ENCODE measurements around the gene LENG9. TPM values are rescaled to one million over a fixed set of nuclear protein-coding genes. Genes with fewer than 3 reads are reported as not detected.
"Not testable (repeated sequence)": the region's sequence is repeated elsewhere in the genome, so short reads cannot be mapped to it uniquely, and the experiment has no call there.

Gene LENG9
- total RNA-seq, 1 donor from 2014 or later = 4.5 TPM

DNA sequence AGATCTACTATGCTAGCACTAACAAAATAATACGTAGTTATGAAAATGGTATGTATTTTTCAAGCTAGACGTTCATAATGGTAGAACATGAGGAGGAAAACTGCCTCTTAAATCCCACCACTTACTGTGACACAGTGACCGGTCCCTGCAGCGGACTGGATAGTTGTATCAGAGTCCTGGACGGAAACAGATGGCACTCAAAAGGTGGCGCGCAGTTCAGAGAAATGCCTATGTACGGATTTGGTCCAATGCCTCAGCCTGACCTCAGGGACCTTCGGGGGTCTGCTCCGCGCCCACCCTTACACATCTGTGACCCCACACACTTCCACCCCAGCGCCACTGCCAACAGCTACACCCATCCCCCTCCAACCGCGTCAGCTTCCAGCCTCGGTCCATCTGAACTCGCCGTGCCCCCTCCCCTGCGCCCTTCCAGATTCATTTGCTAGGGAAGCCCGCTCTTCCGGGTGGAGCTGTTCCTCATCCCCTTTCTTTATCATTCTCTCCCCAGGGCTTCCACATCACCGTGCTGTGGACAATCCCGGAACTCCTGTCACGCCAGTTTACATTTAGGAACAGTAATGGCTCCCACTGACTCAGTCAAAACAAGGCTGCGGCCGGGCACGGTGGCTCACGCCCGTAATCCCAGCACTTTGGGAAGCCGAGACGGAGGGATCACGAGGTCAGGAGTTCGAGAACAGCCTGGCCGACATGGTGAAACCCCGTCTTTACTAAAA, 15.4 kb downstream of the LENG9 start:
- DNase-seq (ENCODE audit: low spot score in 2 of 2) (no peak), FAIRE-seq (no peak)

DNA sequence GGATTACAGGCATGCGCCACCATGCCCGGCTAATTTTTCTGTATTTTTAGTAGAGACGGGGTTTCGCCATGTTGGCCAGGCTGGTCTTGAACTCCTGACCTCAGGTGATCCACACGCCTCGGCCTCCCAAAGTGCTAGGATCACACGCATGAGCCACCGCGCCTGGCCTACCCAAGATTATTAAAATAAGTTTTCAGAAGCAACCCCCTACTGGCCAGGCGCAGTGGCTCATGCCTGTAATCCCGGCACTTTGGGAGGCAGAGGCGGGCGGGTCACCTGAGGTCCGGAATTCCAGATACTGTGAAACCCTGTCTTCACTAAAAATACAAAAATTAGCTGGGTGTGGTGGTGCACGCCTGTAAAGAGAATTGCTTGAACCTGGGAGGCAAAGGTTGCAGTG, 17.2 kb downstream of the LENG9 start:
- not testable (repeated sequence) for FAIRE-seq; DNase-seq (ENCODE audit: low spot score in 2 of 2)

DNA sequence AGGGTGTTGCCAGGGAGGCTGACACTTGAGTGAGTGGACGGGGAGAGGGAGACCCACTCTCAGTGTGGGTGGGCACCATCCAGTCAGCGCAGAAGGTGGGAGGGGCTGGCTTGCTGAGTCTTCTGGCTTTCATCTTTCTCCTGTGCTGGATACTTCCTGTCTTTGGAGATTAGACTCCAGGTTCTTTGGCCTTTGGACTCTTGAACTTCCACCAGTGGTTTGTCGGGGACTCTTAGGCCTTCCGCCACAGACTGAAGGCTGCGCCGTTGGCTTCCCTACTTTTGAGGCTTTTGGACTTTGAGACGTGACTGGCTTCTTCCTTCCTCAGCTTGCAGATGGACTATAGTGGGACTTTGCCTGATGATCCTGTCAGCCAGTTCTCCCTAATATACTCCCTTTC, 18.8 kb downstream of the LENG9 start:
- FAIRE-seq = no peak
- DNase-seq (ENCODE audit: low spot score in 2 of 2) = no peak

DNA sequence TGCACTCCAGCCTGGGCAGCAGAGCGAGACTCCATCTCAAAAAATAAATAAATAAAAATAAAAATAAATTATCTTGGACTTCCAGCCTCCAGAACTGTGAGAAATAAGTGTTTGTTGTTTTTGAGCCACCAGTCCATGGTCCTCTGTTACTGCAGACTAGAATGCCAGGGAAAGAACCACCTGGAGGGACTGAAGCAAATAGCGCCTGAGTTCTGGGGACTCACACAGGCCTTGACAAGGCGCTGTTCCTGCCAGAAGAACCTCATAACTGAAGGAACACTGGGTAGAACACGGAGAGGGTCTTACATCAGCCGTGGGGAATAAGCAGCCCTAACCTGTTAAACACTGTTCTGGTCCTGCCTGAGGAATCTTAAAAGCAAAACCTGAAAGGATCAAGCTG, 22.9 kb downstream of the LENG9 start:
- DNase-seq (ENCODE audit: low spot score in 2 of 2) = no peak
- FAIRE-seq = no peak

DNA sequence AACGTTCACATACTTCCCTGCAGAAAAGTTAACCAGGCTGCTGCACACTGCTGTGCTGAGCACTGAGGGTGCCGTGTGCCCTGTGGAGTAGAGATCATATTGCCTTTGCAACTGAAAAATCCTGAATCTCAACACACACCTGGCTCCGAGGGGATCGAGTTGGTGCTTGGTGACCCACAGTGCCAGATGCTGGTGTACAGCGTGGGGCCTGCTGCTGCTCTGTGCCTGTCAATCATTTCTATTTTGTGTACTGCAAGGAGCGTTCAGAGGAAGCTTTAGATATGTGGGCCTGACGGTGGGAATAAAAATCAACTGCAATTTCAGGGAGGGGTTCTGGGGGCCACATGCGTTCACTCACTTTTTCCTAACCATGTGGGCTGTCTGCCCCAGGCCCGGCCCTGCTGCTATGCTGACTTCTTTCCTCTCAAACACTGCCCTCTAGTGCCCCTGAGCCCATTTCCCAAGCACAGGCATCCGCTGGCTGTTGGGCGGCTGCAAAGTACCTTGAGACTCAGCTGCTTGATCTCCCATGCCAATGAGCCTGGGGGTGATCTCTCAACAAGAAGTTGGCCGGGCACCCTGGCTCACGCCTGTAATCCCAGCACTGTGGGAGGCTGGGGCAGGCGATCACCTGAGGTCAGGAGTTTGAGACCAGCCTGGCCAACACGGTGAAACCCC, 24.3 kb downstream of the LENG9 start:
- no peak for FAIRE-seq
- DNase-seq (ENCODE audit: low spot score in 2 of 2) = no peak

DNA sequence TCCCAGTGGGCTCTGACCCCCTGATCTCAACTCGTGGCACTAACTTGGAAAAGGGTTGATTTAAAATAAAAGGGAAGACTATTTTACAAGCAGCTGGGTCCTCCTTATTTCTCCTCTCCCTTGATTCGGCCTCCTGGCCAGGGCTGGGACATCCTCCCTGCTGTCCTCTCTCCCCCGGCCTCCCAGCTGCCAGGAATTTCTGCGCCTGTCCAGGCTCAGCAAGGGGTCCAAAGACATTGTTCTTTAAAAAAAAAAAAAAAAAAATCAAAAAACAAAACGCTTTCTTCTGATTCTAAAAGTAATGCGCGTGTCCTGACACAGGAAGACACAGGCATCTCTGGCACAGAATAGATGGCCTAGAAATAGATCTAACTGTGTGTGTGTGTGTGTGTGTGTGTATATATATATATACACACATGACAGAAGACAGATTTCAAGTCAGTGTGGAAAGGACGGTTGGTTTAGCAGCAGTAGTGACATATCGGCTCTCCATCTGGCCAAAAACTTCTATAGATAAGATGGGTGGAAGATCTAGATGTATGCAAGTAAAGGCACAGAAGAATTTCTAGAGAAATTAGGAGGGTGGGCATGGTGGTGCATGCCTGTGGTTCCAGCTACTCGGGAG, 26.8 kb downstream of the LENG9 start:
- DNase-seq (ENCODE audit: low spot score in 2 of 2) (no peak), FAIRE-seq (no peak)

DNA sequence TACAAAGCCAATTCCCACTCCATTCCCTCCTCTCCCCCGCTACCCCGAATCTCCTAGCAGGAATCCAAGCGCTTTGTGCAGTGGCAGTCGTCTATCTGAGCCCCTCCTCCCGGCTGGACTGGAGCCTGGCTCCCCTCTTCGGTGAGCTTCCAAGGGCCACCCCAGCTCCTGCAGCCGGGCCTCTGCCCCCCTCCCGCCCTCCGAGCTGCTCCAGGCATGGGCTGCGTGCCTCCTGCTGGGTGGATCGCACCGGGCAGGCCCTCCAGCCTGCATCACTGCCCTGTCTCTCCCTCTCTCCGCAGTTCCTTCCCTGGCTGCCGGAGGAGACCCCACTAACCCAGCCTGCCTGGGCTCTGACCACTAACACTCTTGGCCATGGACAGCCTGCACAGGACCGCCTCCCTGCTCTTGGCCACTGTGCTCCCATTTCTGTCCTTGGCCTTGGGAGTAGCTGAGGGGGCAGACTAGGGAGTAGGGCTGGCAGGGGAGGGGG, 27.5 kb downstream of the LENG9 start:
- no peak for DNase-seq (ENCODE audit: low spot score in 2 of 2)
- FAIRE-seq = no peak

DNA sequence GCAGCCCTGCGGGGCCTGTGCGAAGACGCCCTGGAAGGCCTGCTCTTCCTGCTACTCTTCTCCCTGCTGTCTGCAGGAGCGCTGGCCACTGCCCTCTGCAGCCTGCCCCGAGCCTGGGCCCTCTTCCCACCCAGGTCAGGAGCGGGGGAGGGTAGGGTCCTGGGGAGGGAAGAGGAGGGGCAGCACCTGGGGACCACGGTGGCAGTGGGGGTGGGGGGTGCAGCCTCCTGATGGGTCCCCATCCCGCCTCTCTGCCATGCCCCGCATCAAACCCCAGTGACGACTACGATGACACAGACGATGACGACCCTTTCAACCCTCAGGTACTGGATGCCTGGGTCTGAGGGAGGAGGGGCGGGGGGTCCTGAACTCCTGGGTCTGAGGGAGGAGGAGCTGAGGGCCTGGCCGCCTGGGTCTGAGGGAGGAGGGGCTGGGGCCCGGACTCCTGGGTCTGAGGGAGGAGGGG, 28.0 kb downstream of the LENG9 start:
- no peak for DNase-seq (ENCODE audit: low spot score in 2 of 2)
- no peak for FAIRE-seq

DNA sequence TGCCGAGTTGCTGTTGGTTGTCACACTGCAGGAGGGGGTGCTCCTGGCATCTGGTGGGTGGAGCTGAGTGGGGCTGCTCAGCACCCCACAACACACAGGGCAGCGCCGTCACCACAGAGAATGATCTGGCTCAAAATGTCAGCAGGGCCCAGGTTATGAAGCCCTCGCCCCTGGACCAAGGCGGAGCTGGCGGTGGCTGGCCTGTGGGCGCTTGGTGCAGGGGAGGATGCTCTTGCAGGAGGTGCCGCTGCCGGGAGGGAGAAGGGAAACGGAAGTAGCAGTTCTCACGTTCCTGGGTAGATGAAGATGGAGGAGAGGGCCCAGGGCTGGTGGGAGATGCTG, 28.7 kb downstream of the LENG9 start:
- DNase-seq (ENCODE audit: low spot score in 2 of 2) (no peak), FAIRE-seq (no peak)

DNA sequence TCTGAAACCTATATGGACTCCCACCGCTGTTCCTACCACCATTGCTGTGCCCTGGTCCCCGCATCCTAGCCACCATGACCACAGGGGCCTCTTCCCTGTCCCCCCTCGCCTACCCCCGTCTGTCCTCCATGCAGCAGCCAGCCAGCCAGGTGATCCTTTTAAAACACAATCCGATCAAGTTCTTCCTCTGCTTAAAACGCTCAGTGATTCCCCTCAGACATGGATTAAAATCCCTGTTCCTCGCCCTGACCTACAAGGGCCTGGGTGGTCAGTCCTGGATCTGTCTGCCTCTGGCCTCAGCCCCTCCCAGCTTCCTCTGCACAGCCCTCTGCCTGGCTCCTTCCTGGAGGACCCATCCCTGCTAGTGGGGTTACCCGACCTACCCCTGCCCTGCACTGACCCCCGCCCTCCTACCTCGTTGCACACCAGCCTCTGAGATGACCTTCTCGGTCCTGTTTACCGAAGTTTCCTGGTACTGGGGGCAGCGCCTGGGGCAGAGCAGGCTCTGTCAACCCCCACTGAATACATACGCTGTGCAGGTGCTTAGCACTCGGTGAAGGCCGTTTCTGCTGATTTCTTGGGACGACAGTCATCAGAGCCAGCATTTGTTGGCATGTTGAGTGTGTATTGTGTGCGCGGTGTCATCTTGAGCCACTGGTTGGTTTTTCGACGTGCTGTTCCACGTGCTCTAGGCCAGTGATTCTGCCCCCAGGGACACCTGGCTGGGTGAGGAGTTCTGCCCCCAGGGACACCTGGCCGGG, 29.3 kb downstream of the LENG9 start:
- FAIRE-seq (no peak), DNase-seq (ENCODE audit: low spot score in 2 of 2) (no peak)

DNA sequence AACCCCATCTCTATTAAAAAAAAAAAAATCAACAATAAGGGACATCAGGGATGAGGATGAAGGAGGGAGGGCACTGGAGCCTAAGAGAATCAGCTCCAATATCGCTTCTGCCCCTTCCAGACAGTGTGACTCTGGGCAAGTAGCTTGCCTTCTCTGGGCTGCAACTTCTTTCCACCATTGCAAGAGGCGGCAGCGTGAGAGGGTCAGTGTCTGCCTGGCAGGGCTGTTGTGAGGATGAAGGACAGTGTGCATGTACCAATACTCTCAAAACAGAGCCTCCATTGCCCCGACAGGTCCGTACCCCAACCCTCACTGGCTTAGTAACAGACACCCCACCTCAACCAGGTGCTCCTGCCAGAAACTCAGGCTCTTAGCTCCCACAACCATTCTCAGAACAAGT, 29.9 kb downstream of the LENG9 start:
- FAIRE-seq (no peak), DNase-seq (ENCODE audit: low spot score in 2 of 2) (no peak)

DNA sequence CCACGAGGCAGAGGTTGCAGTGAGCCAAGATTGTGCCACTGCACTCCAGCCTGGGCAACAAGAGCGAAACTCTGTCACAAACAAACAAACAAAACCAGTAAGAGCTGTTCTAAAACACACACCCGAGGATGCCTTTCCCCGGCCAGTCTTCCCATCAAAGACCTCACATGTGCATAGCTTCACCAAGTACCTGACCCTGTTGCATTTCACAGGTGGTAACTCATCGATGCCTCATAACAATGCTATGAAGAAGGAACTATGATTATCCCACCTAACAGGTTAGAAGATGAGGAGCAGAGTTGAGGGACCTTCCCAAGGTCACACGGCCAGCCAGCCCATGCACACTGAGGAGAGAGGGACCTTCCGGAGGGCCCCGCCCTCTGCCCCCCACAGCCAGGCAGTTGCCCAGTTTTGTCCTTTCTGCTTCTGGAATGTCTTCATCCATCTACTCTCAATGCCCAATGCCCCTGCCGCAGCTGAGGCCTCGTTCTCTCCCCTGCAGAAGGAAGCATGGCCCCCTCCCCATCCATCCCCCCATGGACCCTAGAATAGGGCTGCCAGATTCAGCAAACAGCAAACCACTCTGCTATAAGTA, 31.3 kb downstream of the LENG9 start:
- FAIRE-seq (no peak), DNase-seq (ENCODE audit: low spot score in 2 of 2) (no peak)

DNA sequence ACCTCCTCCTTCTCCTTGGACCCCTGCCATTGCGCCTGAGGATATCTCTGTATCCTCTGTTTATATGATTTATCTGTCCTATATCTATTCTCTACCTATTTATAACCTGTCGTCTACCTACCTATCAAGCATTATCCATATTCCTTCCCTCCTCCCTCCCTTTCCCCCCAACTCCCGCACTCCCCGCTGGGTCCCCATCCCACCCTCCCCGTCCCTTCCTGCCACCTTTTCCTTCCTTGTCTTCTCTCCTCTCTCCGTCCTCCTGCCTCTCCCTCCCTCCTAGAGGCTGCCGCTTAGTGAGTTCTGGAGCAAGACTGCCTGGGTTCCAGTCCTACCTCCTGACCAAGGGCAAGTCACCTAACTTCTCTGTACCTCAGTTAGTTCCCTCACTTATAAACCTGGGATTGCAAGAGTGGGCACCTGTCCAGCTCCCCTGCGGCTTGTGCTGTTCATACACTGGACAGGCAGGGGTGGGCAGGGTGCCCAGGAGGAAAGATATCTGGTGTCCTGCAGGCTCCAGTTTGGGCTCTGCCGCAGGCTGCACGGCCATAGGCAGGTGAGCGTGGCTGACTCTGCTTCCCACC, 32.2 kb downstream of the LENG9 start:
- DNase-seq (ENCODE audit: low spot score in 2 of 2) = no peak
- no peak for FAIRE-seq

DNA sequence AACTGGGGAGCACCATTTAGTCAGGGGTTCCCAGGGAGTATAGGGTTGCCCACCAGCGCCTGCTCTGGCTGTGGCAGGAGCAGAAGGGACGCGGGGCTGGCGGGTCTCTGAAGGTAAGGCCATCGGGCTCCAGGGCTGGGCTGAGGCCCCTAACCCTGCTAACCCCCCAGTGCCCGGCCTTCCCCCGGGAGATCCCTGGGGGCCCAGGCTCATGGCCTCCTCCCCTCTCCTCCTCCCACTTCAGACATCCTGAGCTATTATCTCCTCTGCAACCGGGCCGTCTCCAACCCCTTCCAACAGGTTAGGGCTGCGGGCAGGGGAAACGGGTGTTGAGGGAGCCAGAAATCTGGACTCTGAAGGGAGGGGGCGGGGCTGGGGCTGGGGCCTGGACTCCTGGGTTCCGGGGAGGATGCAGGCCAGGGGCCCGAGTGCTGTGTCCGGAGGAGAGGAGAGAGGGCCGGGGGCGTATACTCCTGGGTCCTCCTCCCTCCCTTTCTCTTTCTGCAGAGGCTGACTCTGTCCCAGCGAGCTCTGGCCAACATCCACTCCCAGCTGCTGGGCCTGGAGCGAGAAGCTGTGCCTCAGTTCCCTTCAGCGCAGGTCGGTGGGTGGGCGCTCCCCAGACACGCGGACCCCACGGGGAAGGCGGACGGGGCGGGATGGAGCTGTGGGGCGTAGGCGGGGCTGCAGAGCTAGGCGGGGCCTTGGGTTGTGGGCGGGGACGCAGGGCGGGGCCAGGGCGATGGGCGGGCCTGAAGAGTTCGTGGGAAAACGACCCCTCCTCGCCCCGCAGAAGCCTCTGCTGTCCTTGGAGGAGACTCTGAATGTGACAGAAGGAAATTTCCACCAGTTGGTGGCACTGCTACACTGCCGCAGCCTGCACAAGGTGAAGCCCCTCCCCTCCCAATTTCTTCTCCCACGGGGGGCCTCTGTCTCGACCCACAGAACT, 33.0 kb downstream of the LENG9 start:
- DNase-seq (ENCODE audit: low spot score in 2 of 2) (peak in 1 of 2 donors; percentile 78), FAIRE-seq (no peak)

DNA sequence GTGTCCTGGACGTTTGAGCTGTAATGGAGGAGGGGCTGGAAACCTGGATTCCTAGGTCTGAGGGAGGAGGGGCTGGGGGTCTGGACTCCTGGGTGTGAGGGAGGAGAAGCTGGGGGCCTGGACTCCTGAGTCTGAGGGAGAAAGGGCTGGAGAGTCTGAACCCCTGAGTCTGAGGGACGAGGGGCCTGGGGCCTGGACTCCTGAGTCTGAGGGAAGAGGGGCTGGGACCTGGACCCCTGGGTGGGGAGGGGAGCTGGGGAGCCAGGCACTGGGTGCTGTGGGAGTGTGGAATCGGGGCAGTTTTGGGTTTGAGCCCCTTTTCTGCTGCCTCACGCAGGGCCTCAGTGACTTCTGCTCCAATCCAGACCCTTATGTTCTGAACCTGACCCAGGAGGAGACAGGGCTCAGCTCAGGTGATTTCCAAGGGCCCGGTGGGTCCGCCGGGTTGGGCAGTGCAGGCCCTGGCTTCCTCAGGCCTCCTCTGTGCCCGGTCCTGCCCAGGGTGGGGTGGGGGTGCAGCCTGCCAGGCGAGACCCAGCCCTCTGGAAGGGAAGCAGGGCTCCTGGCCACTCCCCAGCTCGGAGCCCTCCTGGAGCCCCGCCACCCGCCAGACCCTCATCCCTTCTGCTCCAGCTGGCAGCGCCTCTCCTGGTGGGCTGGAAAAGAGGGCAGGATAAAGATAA, 33.9 kb downstream of the LENG9 start:
- no peak for FAIRE-seq
- DNase-seq (ENCODE audit: low spot score in 2 of 2) = no peak

DNA sequence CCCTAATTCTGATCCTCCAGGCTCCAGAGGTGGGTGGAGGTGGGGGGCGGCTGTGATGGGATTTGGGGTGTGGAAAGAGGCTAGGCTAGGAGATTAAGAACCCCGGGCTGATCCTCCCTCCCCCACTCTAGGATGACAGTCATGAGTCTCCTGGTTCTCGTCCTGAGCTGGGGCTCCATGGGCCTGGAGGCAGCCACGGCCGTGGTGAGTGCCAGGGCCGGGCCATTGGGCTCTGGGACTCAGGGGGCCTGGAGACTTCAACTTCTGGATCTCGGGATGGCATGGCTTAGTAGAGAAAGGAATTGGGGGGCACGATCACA, 34.4 kb downstream of the LENG9 start:
- DNase-seq (ENCODE audit: low spot score in 2 of 2) = no peak
- no peak for FAIRE-seq

DNA sequence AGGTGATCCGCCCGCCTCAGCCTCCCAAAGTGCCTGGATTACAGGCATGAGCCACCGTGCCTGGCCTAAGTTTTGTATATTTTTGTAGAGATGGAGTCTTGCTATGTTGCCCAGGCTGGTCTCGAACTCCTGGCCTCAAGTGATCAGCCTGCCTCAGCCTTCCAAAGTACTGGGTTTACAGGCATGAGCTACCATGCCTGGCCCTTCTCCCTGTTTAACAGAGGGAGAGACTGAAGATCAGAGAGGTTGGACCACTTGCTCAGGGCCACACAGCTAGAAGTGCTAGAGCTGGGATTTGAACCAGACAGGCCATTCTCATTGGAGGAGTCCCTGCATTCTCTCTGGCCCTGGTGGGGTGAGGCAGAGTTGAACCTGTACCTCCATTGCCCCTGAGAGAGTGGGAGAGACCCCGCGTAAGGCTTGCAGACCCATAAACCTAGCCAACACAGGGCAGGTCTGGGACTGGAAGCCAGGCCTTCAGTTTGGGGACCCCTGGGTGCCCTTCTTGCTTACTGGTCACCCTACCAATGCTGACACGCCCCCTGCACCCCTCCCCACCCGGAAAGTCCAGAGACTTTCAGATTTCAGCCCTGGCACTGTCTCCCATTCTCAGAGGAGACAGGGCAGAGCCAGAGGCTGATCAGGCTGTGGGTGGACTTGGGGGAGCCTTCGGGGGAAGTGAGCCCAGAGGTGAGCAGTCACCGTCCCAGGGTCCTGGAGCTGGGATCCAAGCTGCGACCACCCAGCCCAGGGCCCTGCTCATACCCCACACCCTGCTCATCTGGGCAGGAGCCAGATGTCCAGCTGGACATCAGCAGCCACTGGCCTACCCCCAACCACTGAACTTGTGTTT, 35.0 kb downstream of the LENG9 start:
- DNase-seq (ENCODE audit: low spot score in 2 of 2) (no peak), FAIRE-seq (no peak)

DNA sequence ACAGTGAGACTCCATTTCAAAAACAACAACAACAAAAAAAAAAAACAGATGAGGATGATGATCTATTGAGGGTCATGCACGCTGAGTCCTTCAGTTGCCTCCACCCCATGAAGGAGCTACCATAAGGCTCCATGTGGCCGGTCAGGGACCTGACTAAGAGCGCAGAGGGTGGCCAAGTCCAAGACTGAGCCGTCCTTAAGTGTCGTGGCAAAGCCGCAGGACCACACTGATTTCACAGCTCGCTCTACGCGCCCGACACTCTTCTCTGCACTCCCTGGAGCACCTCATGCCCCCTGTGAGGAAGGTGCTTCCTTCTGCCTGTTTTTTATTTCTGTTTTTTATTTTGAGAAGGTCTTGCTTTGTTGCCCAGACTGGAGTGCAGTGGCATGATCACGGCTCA, 36.0 kb downstream of the LENG9 start:
- DNase-seq (ENCODE audit: low spot score in 2 of 2) = no peak

More for the DNA sequence above, 36.0 kb downstream of the LENG9 start:
- FAIRE-seq = no peak
